Gastroesophageal sphincter (tissue), 3 donors: ENCODE measurements around the gene DHRS4L2.
"Not testable (repeated sequence)": the region's sequence is repeated elsewhere in the genome, so short reads cannot be mapped to it uniquely, and the experiment has no call there.

Experiments
- CTCF ChIP-seq, 4 experiments: fragments of 200-600 bp in 2 of 4; fragments of 450-650 bp in 2 of 4; sonication (generic) in 1 of 4; IDR thresholded peaks; one replicate each; pipeline ENCODE4 v1.5.1; 2017 to 2019; ENCODE audit warnings: antibody characterized with exemption in 4 of 4, mild to moderate bottlenecking in 2 of 4, moderate library complexity in 2 of 4
- EP300 ChIP-seq: sonication (generic); formaldehyde crosslinking; IDR thresholded peaks from one replicate; pipeline ENCODE4 v1.6.1; 2017; ENCODE audit warnings: antibody characterized with exemption, mild to moderate bottlenecking
- POLR2A ChIP-seq, 2 donors: fragments of 450-650 bp; IDR thresholded peaks; one replicate each; pipeline ENCODE4 v1.6.1; 2017; ENCODE audit warnings: antibody characterized with exemption in 2 of 2, mild to moderate bottlenecking in 2 of 2, moderate library complexity in 1 of 2
- POLR2AphosphoS5 ChIP-seq: sonication (generic); formaldehyde crosslinking; IDR thresholded peaks from one replicate; pipeline ENCODE4 v1.6.1; 2017; ENCODE audit warnings: antibody characterized with exemption

- peak in 1 of 4 experiments; percentile 12 for TF ChIP-seq CTCF (IDR thresholded peaks at IDR 0.05)
- not testable (repeated sequence) for TF ChIP-seq EP300; POLR2AphosphoS5; POLR2A (IDR thresholded peaks at IDR 0.05)
Observed at GRCh38 chr14:23988607-23989363, at the start of gene DHRS4L2.
